Measurements from ENCODE around the gene CHP2. TPM values are rescaled to one million over a fixed set of nuclear protein-coding genes. Genes with fewer than 3 reads are reported as not detected.
"Not testable (repeated sequence)": the region's sequence is repeated elsewhere in the genome, so short reads cannot be mapped to it uniquely, and the experiment has no call there.

CHP2 gene
- total RNA-seq, 1 donor from 2014 or later, result not detected

DNA sequence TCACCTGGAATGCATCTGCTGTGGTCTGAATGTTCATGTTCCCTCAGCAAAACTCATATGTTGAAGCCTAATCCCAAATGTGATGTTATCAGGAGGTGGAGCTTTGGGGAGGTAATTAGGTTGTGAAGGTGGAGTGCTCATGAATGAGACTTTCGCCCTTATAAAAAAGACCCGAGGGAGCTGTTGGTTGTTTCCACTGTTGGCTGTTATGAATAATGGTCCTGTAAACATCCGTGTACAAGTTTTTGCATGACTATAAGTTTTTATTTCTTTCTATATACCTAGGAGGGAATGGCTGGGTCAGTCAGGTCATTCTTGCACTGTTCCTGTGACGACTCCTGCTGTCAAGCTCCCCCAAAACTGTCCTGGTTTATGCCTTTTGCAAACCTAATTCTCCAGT lies 9.6 kb upstream of the CHP2 start:
- H3K79me2 ChIP-seq (ENCODE audit: insufficient read depth, low read length), result no peaks in the 10 kb centered on the region
- H3K27me3 Mint-ChIP-seq (ENCODE audit: low read depth, unreplicated experiment), result peaks cover 16% of the 10 kb centered on the region
- H3K9me3 ChIP-seq (ENCODE audit: insufficient read depth, low read depth, low read length), result no peaks in the 10 kb centered on the region
- H3K4me3 ChIP-seq (ENCODE audit: insufficient read depth, low read depth, low read length), result no peak overlapping the region
- no peak overlapping the region for H3K27ac ChIP-seq (ENCODE audit: low read depth, low read length)
- no peak overlapping the region for H2AFZ ChIP-seq (ENCODE audit: low read depth, low read length)
- no peak overlapping the region for H3K4me2 ChIP-seq (ENCODE audit: low read length)
- no peaks in the 10 kb centered on the region for H3K27me3 ChIP-seq (ENCODE audit: insufficient read depth, low read length)
- no peaks in the 10 kb centered on the region for H3K4me1 Mint-ChIP-seq (ENCODE audit: low read depth, unreplicated experiment)
- H3K4me3 Mint-ChIP-seq (ENCODE audit: unreplicated experiment), result no peak overlapping the region
- H4K20me1 ChIP-seq (ENCODE audit: insufficient read depth, low read length), result no peaks in the 10 kb centered on the region
- no peak for TF ChIP-seq EZH2 (IDR thresholded peaks at IDR 0.05; ENCODE audit: insufficient read depth, low read length)
- TF ChIP-seq, protein P1, sequence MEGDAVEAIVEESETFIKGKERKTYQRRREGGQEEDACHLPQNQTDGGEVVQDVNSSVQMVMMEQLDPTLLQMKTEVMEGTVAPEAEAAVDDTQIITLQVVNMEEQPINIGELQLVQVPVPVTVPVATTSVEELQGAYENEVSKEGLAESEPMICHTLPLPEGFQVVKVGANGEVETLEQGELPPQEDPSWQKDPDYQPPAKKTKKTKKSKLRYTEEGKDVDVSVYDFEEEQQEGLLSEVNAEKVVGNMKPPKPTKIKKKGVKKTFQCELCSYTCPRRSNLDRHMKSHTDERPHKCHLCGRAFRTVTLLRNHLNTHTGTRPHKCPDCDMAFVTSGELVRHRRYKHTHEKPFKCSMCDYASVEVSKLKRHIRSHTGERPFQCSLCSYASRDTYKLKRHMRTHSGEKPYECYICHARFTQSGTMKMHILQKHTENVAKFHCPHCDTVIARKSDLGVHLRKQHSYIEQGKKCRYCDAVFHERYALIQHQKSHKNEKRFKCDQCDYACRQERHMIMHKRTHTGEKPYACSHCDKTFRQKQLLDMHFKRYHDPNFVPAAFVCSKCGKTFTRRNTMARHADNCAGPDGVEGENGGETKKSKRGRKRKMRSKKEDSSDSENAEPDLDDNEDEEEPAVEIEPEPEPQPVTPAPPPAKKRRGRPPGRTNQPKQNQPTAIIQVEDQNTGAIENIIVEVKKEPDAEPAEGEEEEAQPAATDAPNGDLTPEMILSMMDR (IDR thresholded peaks at IDR 0.05; ENCODE audit: insufficient read depth, low read depth, low read length), result no peak
- no peak overlapping the region for H3K9ac ChIP-seq (ENCODE audit: low read length)
- H3K36me3 ChIP-seq (ENCODE audit: insufficient read depth, low read length), result no peaks in the 10 kb centered on the region
- peaks cover 5% of the 10 kb centered on the region for H3K9me3 Mint-ChIP-seq (ENCODE audit: unreplicated experiment)
- H3K4me1 ChIP-seq (ENCODE audit: insufficient read depth, low read length), result no peaks in the 10 kb centered on the region
- no peak for DNase-seq (ENCODE audit: low read depth)
- no peaks in the 10 kb centered on the region for H3K36me3 Mint-ChIP-seq (ENCODE audit: low read depth, unreplicated experiment)
- FAIRE-seq, result no peak
- H3K27ac Mint-ChIP-seq (ENCODE audit: unreplicated experiment), result no peak overlapping the region

DNA sequence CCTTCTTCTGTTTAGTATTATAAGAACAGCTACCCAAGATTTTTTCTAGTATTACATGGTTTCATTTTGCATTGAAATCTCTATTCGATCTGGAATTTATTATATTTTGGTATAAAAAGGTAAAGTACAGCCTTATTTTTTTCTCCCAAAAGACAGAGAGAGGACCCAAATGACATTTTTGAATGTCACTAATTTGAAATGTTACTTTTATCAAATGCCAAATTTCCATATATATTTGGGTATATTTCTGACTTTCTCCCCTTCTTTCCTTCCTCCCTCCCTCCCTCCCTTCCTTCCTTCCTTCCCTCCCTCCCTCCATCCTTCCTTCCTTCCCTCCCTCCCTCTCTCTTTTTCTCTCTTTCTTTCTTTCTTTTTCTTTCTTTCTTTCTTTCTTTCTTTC lies 6.2 kb upstream of the CHP2 start:
- Mint-ChIP-seq H3K27ac (ENCODE audit: unreplicated experiment) (no peak overlapping the region), H3K9me3 (ENCODE audit: unreplicated experiment) (peaks cover 5% of the 10 kb centered on the region), H3K4me1 (ENCODE audit: low read depth, unreplicated experiment) (no peaks in the 10 kb centered on the region), H3K4me3 (ENCODE audit: unreplicated experiment) (no peak overlapping the region), H3K36me3 (ENCODE audit: low read depth, unreplicated experiment) (no peaks in the 10 kb centered on the region), H3K27me3 (ENCODE audit: low read depth, unreplicated experiment) (peaks cover 11% of the 10 kb centered on the region)
- FAIRE-seq (no peak), DNase-seq (ENCODE audit: low read depth) (no peak)
- no peak for TF ChIP-seq EZH2 (IDR thresholded peaks at IDR 0.05; ENCODE audit: insufficient read depth, low read length)
- TF ChIP-seq, protein P1 (IDR thresholded peaks at IDR 0.05; ENCODE audit: insufficient read depth, low read depth, low read length), result no peak
- Histone ChIP-seq H3K27me3 (ENCODE audit: insufficient read depth, low read length) (peaks cover under 1% of the 10 kb centered on the region), H3K4me1 (ENCODE audit: insufficient read depth, low read length) (no peaks in the 10 kb centered on the region), H4K20me1 (ENCODE audit: insufficient read depth, low read length) (no peaks in the 10 kb centered on the region), H3K36me3 (ENCODE audit: insufficient read depth, low read length) (no peaks in the 10 kb centered on the region), H3K9ac (ENCODE audit: low read length) (no peak overlapping the region), H3K79me2 (ENCODE audit: insufficient read depth, low read length) (no peaks in the 10 kb centered on the region), H3K27ac (ENCODE audit: low read depth, low read length) (no peak overlapping the region), H3K4me3 (ENCODE audit: insufficient read depth, low read depth, low read length) (no peak overlapping the region), H3K9me3 (ENCODE audit: insufficient read depth, low read depth, low read length) (no peaks in the 10 kb centered on the region), H2AFZ (ENCODE audit: low read depth, low read length) (no peak overlapping the region), H3K4me2 (ENCODE audit: low read length) (no peak overlapping the region)

DNA sequence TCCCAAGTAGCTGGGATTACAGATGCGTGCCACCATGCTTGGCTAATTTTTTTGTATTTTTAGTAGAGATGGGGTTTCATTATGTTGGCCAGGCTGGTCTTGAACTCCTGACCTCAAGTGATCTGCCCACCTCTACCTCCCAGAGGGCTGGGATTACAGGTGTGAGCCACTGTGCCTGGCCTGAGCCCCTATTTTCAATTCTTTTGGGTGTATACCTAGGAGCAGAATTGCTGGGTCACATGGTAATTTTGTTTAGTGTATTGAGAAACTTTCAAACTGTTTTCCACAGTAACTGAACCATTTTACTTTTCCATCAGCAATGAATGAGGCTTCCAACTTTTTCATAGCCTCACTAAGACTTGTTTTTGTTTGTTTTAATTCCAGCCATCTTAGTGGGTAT lies 3.8 kb upstream of the CHP2 start:
- peaks cover 13% of the 10 kb centered on the region for H3K27me3 ChIP-seq (ENCODE audit: insufficient read depth, low read length)
- not testable (repeated sequence) for H3K4me1 ChIP-seq (ENCODE audit: insufficient read depth, low read length); H3K9ac ChIP-seq (ENCODE audit: low read length); H3K9me3 ChIP-seq (ENCODE audit: insufficient read depth, low read depth, low read length); FAIRE-seq; H3K9me3 Mint-ChIP-seq (ENCODE audit: unreplicated experiment); H3K4me2 ChIP-seq (ENCODE audit: low read length); H3K36me3 Mint-ChIP-seq (ENCODE audit: low read depth, unreplicated experiment); DNase-seq (ENCODE audit: low read depth); H2AFZ ChIP-seq (ENCODE audit: low read depth, low read length); H3K4me1 Mint-ChIP-seq (ENCODE audit: low read depth, unreplicated experiment); H3K27ac Mint-ChIP-seq (ENCODE audit: unreplicated experiment); H3K4me3 ChIP-seq (ENCODE audit: insufficient read depth, low read depth, low read length); H3K36me3 ChIP-seq (ENCODE audit: insufficient read depth, low read length); H3K79me2 ChIP-seq (ENCODE audit: insufficient read depth, low read length); H3K4me3 Mint-ChIP-seq (ENCODE audit: unreplicated experiment); H3K27ac ChIP-seq (ENCODE audit: low read depth, low read length); H4K20me1 ChIP-seq (ENCODE audit: insufficient read depth, low read length)
- peaks cover 18% of the 10 kb centered on the region for H3K27me3 Mint-ChIP-seq (ENCODE audit: low read depth, unreplicated experiment)
